Kidney capillary endothelial cell (primary cell): ENCODE results near the gene PRDM1.

Source experiments
- DNase-seq: peaks from one replicate; pipeline ENCODE4 v3.0.0-alpha.2; 2018; ENCODE audit warnings: low spot score

PRDM1 gene

GRCh38 chr6:106085984-106086813, at the start of gene PRDM1:
Gene PRDM1, plus strand, starts transcription at chr6:106086336. Its CDS starts 218 bp downstream, at chr6:106086554.
- DNase-seq: peak; percentile 66

DNA sequence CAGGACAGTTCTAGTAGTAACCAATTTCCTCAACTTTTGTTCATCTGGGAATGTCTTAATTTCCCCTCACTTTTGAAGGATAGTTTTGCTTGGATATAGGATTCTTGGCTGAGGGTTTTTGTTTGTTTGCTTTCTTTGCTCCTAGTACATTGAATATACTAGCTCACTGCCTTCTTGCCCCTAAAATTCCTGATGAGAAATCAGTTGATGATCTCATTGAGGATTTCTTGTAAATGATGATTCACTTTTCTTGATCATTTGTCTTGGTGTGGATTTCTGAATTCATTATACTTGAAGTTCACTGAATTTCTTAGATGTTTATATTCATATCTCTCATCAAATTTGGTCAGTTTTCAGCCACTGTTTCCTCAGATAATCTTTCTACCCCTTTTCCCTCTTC, 49.1 kb upstream of the PRDM1 start:
- no peak for DNase-seq

DNA sequence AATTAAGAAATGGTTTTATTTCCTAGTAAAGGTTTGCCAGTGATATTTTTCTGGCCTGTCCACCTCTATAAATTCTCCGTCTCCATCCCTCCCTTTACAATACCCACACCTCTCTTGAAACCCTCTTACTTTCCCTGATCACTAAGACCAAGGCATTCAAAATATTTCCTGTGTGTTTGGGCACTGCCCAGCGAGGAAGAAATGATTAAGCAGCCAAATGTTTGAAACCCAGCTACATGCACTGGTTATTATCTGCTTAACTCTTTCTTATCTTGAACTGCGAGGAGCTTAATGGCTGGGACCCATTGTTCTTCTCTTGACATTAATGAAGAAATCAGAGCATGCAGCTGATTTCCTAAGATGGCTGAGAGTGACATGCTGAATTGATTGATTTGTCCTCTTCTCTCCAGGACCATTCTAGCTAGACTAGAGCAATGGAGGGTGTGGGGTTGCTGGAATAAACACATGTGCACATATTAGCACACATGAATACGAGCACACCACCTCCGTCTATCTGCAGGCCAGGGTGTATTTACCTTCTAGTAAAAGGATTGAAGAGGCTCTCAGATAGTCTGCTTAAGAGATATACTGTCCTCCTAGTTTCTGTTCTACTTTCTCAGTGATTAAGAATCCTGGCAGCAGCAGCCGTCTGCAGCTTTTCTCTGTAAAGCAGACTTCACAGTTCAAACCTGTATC, 46.1 kb upstream of the PRDM1 start:
- no peak for DNase-seq

GRCh38 chr6:106044151-106044550, 42.0 kb upstream of the PRDM1 start:
- DNase-seq: no peak

DNA sequence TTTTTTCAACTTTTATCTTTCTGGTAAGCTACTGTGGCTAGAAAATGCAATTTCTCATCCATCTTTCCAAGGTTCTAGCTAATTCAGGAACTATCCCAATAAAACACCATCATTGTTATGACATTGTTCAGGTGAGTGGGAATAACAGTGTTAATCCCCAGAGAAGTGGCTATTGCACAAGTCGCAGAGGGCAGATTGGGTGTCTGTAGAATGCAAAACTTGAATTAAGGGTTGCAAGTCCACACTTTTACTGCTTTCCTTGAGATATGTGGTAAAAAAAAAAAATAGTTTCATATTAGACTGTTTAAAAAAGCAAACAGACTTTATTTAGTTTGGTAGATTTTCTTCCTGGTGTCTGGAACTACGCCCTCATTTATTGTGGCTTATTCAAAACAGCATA, 41.1 kb upstream of the PRDM1 start:
- no peak for DNase-seq

DNA sequence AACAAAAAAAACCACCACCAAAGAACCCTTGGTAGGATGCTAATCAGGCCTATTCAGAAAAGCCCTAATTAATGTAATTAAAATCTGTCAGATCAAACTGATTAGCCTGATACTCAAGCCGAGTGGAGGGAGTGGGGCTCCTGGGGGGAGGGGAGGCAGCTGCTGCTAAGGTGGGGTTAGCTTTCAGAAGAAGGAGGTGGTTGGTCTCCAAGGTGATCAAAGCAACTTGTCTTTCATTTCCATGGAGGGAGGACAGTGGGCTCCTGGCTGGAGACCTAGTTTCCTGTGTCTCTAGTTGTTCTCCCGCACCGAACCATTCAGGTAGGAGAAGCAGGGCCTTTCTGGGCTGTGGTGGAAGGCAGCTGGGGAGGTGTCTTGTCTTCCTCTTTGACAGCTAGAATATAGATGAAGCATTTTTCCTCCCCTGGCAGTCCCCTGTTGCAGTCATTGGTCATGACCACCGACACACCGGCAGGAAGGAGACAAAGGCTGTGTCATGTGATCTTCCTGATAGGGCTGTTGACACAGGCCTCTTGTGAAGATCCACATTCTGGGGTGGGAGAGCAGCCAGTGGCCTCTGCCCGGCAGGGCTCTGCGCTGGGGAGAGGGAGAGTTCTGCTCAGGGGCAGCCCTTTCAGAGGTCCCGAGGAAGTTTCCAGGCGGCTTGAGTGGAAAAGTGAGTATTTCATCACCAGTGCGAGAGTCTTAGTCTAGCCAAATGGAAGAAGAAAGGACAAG, 39.9 kb upstream of the PRDM1 start:
- DNase-seq: no peak

DNA sequence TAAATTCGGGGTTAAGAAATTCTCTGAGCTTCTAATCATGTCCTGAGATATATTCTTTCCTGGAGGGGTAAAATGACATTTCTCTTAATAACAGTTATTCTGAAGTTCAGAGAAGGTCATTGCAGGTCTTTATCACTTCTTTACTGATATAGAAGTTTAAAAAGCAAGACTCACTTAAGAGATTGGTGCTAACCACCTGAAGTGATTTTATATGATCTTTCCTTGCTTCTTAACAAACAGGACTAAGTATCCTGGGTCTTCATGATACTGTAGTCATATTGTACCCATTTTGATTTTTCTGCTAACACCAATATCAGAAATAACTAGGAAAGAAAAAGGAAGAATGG, 39.3 kb upstream of the PRDM1 start:
- no peak for DNase-seq

DNA sequence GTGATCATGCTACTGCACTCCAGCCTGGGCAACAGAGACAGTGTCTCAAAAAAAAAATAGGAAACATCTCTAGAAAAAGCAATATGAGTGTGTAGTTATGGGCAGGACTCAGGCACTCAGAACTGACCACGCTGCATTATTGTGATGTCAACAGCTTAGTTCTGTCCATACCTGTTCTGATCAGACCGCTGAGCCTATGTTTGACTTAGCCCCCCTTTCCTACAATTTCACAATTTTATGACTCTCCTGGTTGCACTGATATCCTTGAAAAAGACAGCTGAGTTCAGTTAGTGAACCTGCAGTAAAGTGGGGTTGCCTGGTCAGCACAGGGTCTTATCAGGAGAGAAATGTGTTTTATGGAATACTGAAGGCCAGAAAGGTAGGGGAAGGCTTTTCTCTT, 37.8 kb upstream of the PRDM1 start:
- no peak for DNase-seq

DNA sequence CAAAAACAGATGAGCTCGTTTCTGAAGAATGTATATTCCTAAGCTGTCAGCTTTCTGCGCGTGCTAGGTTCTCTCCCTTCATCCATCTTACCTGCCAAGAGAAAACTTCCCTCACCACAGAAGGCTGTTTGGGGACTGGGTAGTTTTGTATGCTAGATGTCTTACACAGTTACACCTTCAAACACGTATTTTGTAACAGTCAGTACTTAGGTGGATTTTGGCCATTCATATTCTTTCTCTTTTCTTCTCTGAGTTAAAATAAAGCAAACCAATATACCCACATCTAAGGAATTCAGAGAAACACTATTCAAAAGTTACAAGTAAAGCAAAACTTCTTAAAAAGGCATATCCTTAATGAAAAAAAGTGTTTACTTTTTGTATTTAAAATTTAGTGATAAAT, 35.6 kb upstream of the PRDM1 start:
- DNase-seq: no peak

DNA sequence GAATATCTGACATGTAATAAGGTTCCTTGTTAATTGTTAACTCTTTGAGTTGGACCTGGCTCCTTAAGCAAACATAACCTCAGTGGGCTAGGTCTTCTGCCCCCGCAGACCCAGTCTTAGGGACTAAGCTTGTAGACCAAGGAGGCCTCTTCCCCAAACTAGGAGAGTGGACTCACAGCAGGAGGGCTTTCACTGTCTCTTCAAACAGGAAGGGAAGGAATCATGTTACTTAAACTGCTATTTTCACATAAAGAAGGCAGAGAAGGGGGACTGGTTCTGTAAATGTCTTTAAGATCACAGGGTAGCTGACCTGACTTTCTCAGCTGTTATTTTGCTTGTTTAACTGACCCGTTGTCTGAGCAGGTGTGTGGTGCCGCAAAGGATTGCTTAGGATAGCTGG, 34.9 kb upstream of the PRDM1 start:
- DNase-seq: no peak

GRCh38 chr6:106053484-106054205, 32.5 kb upstream of the PRDM1 start:
- no peak for DNase-seq

- no peak for DNase-seq
Measured at GRCh38 chr6:106055489-106055888, 30.6 kb upstream of the PRDM1 start.

DNA sequence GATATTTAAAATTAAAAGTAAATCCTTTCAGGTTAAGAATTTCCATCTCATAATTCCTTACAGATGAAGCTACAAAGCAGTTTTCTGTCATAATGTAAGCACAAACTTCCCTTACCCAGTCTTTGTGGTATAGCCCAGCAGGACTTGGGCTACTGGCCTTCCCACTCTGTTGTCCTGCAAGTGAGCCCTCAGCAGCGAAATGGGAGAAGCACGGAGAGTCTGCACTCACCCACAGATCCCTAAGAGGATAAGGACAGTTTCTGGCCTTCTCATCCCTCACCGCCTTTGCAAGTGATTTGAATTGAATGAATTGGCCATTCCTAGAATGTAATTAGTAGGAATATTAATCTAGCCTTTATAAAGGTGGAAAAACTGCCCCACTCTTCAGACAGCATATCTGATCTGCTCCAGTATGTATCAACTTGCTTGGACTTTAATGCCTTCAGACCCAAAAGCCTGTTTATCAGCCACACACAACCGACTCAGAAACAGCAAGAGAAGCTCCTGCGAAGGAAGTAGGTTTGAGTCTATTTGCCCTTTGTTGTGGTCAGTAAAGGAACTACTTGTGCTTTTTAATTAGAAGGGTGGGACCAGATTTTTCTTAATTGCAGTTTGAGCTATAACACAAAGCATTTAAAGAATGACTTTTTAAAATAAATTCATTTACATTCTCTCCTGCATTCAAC, 29.9 kb upstream of the PRDM1 start:
- no peak for DNase-seq

DNA sequence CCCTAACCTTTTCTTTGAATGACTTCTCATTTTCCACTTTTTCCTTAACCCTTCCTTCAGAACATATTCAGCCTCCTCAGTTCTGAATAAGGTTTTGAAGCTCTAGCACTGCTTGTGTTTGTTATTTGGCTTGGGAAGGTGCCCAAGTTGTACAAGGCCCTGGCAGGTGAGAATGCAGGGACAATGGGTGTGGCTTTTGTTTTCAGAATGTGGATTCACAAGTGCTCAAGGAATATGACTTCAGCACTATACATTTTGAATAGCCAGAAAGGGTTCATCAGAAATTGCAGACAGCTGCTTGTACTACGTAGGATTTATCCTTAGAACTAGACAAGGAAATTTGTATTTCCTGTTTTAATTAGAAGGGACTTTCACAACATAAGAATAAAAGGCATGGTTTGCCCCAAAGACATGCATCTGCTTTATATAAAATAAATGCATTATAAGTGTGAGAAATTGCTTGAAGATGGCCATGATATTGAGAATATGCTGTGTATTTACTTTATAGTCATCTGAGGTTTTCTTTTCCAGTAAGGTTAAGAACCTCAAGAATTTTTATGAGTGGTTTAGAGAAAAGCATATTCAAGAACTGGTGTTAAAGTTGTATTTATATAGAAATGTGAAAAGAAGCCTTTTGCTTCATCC, 29.3 kb upstream of the PRDM1 start:
- no peak for DNase-seq

- DNase-seq: no peak
Measured at GRCh38 chr6:106059331-106059730, 26.8 kb upstream of the PRDM1 start.

- DNase-seq: no peak
Measured at GRCh38 chr6:106060167-106060566, 26.0 kb upstream of the PRDM1 start.

DNA sequence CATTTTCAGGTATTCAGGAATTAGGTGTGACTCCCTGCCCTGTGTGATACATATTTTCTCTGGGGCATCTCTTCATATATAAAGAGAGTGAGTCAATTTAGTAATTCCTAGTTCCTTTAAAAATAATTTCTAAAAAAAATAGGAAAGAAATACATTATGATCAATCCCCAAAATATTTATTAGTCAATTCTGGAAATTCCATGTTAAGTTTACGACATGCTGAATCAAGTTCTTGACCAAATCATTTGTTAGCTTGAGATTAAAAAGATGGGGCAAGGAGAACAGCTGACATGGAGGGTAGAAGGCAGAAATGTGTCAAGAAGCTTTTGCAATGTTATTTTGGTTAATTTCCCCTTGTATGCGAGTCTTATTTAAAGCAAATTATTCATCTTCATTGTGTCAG, 22.7 kb upstream of the PRDM1 start:
- DNase-seq: no peak

GRCh38 chr6:106064142-106064541, 22.0 kb upstream of the PRDM1 start:
- DNase-seq: no peak

- DNase-seq: no peak
Measured at GRCh38 chr6:106064756-106065155, 21.4 kb upstream of the PRDM1 start.

DNA sequence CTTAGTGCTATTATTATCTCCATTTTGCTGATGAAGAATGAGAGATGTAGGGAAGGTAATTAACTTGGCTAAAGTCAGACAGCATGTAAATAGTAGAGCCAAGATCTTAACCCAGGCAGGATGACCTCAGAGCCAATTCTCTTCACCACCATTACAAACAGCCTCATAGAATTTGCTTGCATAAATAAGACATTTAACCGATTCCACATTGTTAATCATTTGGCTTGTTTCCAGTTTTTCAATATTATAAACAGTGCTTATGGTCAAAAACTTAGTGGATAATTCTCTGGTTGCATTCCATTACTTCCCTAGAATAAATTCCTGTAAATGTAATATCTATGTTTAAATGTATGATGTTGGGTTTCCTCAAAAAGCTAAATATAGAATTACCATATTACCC, 19.1 kb upstream of the PRDM1 start:
- DNase-seq: no peak

- no peak for DNase-seq
Measured at GRCh38 chr6:106069478-106069877, 16.7 kb upstream of the PRDM1 start.
